ENCODE measurements around the gene A4GALT. TPM values are rescaled to one million over a fixed set of nuclear protein-coding genes. Genes with fewer than 3 reads are reported as not detected.
A peak's percentile ranks its signal among the peaks of the same experiment; 100 is the strongest.

A4GALT gene
- total RNA-seq, 1 experiment from 2014 or later = 3.4 TPM

- H2BK5ac ChIP-seq (ENCODE audit: insufficient read length, low read length) = peak overlapping the region; percentile 67
- H3K27me3 ChIP-seq (ENCODE audit: insufficient read depth, low read length) = no peaks in the 10 kb centered on the region
- H3K18ac ChIP-seq (ENCODE audit: insufficient read length, low read depth, low read length) = no peak overlapping the region
- no peaks in the 10 kb centered on the region for H3K23me2 ChIP-seq (ENCODE audit: insufficient read length, low read depth, low read length, poor library complexity, severe bottlenecking)
- H2BK120ac ChIP-seq (ENCODE audit: low read depth, low read length, poor library complexity, severe bottlenecking) = no peak overlapping the region
- no peak overlapping the region for H3K14ac ChIP-seq (ENCODE audit: insufficient read depth, low read length)
- no peak overlapping the region for H2BK12ac ChIP-seq (ENCODE audit: insufficient read length, low read depth, low read length)
- H3K4me2 ChIP-seq (ENCODE audit: insufficient read depth, insufficient read length, low read length) = no peak overlapping the region
- no peaks in the 10 kb centered on the region for H3K9me3 Mint-ChIP-seq
- H2AK5ac ChIP-seq (ENCODE audit: insufficient read length, low read length) = no peak overlapping the region
- H3K79me2 ChIP-seq (ENCODE audit: insufficient read depth, low read length) = no peaks in the 10 kb centered on the region
- H3K4me1 Mint-ChIP-seq = peaks cover 21 to 29% of the 10 kb centered on the region in 2 experiments
- no peak overlapping the region for H4K5ac ChIP-seq (ENCODE audit: insufficient read length, low read depth, low read length)
- no peaks in the 10 kb centered on the region for H4K20me1 ChIP-seq (ENCODE audit: control insufficient read depth, insufficient read depth, insufficient read length)
- no peak overlapping the region for H3K56ac ChIP-seq (ENCODE audit: insufficient read length, low read depth, low read length)
- H3K27ac ChIP-seq (ENCODE audit: insufficient read length, low read depth, low read length) = no peak overlapping the region
- no peaks in the 10 kb centered on the region for H3K9me3 ChIP-seq (ENCODE audit: control insufficient read depth, low read depth, low read length)
- no peak overlapping the region for H2AFZ ChIP-seq (ENCODE audit: low read length)
- no peak overlapping the region for H4K91ac ChIP-seq (ENCODE audit: insufficient read length, low read depth, low read length)
- no peak overlapping the region for H3K23ac ChIP-seq (ENCODE audit: insufficient read length, low read depth, low read length)
- no peak for DNase-seq
- no peaks in the 10 kb centered on the region for H3K27me3 Mint-ChIP-seq (ENCODE audit: low read depth)
- no peak overlapping the region for H2BK15ac ChIP-seq (ENCODE audit: low read depth, low read length)
- H3K9ac ChIP-seq (ENCODE audit: extremely low read depth, insufficient read length, low read length) = no peak overlapping the region
- H4K8ac ChIP-seq (replicated peaks; ENCODE audit: insufficient read length, low read depth, low read length) = no peak overlapping the region
- peak overlapping the region in 2 of 3 experiments; percentile 44 to 61; a peak in 2 of 7 replicates for H3K27ac Mint-ChIP-seq
- no peak for TF ChIP-seq CTCF (conservative IDR thresholded peaks at IDR 0.05)
- peaks cover 2% of the 10 kb centered on the region; the same call in 1 of the 2 replicates for H3K4me1 ChIP-seq (ENCODE audit: insufficient read depth, low read length)
- H3T11ph ChIP-seq (ENCODE audit: low read length) = no peak overlapping the region
- H2BK20ac ChIP-seq (ENCODE audit: low read depth, low read length, poor library complexity, severe bottlenecking) = no peak overlapping the region
- no peaks in the 10 kb centered on the region; a peak in 1 of 7 replicates for H3K36me3 Mint-ChIP-seq (ENCODE audit: insufficient read depth in 1 of 3, low read depth in 3 of 3)
- no peaks in the 10 kb centered on the region for H3K79me1 ChIP-seq (ENCODE audit: insufficient read depth, low read depth, low read length, poor library complexity, severe bottlenecking)
- no peak overlapping the region for H3K4ac ChIP-seq (ENCODE audit: low read depth, low read length)
- H3K4me3 Mint-ChIP-seq = no peak overlapping the region
- no CpG with 5 or more reads among the region's 10 CpGs for WGBS (ENCODE audit: extremely low coverage, insufficient read length, low lambda C conversion rate)
These were observed 25.4 kb downstream of the A4GALT start for GRCh38 chr22:42695294-42695693.
